IMR-90 (cell line): ENCODE measurements around the gene RARB. TPM values are rescaled to one million over a fixed set of nuclear protein-coding genes. Genes with fewer than 3 reads are reported as not detected.

Source experiments
- ATAC-seq: fragments of 200-7000 bp; cut with Tn5 transposase; 2 replicates; pipeline ENCODE4 v1.9.1; 2020; ENCODE audit warnings: low read depth, mild to moderate bottlenecking, moderate library complexity
- BruUV-seq: library from RNA; stranded (reverse); fragments of 400-500 nt; replicated peaks from 2 replicates; lab custom pipeline; 2021; lab: Mats Ljungman, UMichigan
- CTCF ChIA-PET: fragments of 300-600 bp; formaldehyde crosslinking; extraction: SDS; loops from one replicate; lab custom pipeline; 2021; ENCODE audit warnings: antibody characterized with exemption; lab: Yijun Ruan, JAX
- POLR2A ChIA-PET: fragments of 300-600 bp; sonication (Branson Sonifier 250); formaldehyde crosslinking; loops from one replicate; lab custom pipeline; 2022; ENCODE audit warnings: antibody characterized with exemption; ENCODE audit not compliant: unreplicated experiment; lab: Charles Lee
- DNase-seq: peaks from one replicate; pipeline ENCODE4 v3.0.0; 2013
- H2AFZ ChIP-seq: replicated peaks from 2 replicates; pipeline ENCODE3; 2013; ENCODE audit warnings: low read length, mild to moderate bottlenecking; ENCODE audit not compliant: poor library complexity
- H2AK5ac ChIP-seq: 2 replicates; pipeline ENCODE4 v1.6.1; 2013; ENCODE audit warnings: low read depth, low read length, inconsistent platforms
- H2AK9ac ChIP-seq: replicated peaks from 2 replicates; pipeline ENCODE3; 2013; ENCODE audit warnings: mild to moderate bottlenecking, low read depth, low read length, moderate library complexity; ENCODE audit not compliant: poor library complexity
- H2BK120ac ChIP-seq: 2 replicates; pipeline ENCODE4 v1.6.1; 2013; ENCODE audit warnings: low read depth, low read length, inconsistent platforms
- H2BK15ac ChIP-seq: 3 replicates; pipeline ENCODE4 v1.6.1; 2013; ENCODE audit warnings: low read depth, low read length, inconsistent platforms
- H2BK20ac ChIP-seq: 2 replicates; pipeline ENCODE4 v1.6.1; 2013; ENCODE audit warnings: low read depth, mild to moderate bottlenecking, inconsistent platforms, low read length, moderate library complexity
- H2BK5ac ChIP-seq: 2 replicates; pipeline ENCODE4 v1.6.1; 2013; ENCODE audit warnings: mild to moderate bottlenecking, low read depth, low read length, inconsistent platforms; ENCODE audit not compliant: poor library complexity, severe bottlenecking
- H3K14ac ChIP-seq: replicated peaks from 2 replicates; pipeline ENCODE4 v1.6.1; 2013; ENCODE audit warnings: low read depth, low read length, inconsistent platforms
- H3K18ac ChIP-seq: 2 replicates; pipeline ENCODE4 v1.6.1; 2013; ENCODE audit warnings: low read depth, low read length, control low read depth
- H3K23ac ChIP-seq: 2 replicates; pipeline ENCODE4 v1.6.1; 2013; ENCODE audit warnings: low read depth, low read length, inconsistent platforms
- H3K27ac ChIP-seq: 2 replicates; pipeline ENCODE4 v1.5.1; 2013; ENCODE audit warnings: mild to moderate bottlenecking, control low read depth, low read length; ENCODE audit not compliant: insufficient read depth
- H3K27me3 ChIP-seq: 2 replicates; pipeline ENCODE4 v1.6.1; 2013; ENCODE audit warnings: low read length; ENCODE audit not compliant: control insufficient read depth, insufficient read depth
- H3K36me3 ChIP-seq: 2 replicates; pipeline ENCODE4 v1.6.1; 2013; ENCODE audit warnings: low read length, mixed read lengths; ENCODE audit not compliant: control insufficient read depth, insufficient read depth
- H3K4ac ChIP-seq: 2 replicates; pipeline ENCODE4 v1.6.1; 2013; ENCODE audit warnings: low read depth, low read length, inconsistent platforms
- H3K4me1 ChIP-seq: 2 replicates; pipeline ENCODE4 v1.6.1; 2013; ENCODE audit warnings: low read length, mixed read lengths; ENCODE audit not compliant: control insufficient read depth, insufficient read depth
- H3K4me2 ChIP-seq: 2 replicates; pipeline ENCODE4 v1.6.1; 2013; ENCODE audit warnings: low read depth, mild to moderate bottlenecking, control low read depth, low read length, moderate library complexity
- H3K4me3 ChIP-seq: 2 replicates; pipeline ENCODE4 v1.5.1; 2013; ENCODE audit warnings: low read depth, mild to moderate bottlenecking, control low read depth, low read length, moderate library complexity; ENCODE audit not compliant: insufficient read depth
- H3K56ac ChIP-seq: 2 replicates; pipeline ENCODE4 v1.6.1; 2013; ENCODE audit warnings: low read length, inconsistent platforms; ENCODE audit not compliant: insufficient read depth; ENCODE audit errors: extremely low read depth
- H3K79me1 ChIP-seq, 2 experiments: 2 replicates each; pipeline ENCODE4 v1.6.1; 2013; ENCODE audit warnings: low read length in 2 of 2, inconsistent platforms in 1 of 2, low read depth in 1 of 2
- H3K9ac ChIP-seq: 2 replicates; pipeline ENCODE4 v1.6.1; 2013; ENCODE audit warnings: low read depth, low read length, control low read depth
- H3K9me1 ChIP-seq: 2 replicates; pipeline ENCODE4 v1.6.1; 2013; ENCODE audit warnings: low read length, inconsistent platforms; ENCODE audit not compliant: insufficient read depth
- H3K9me3 ChIP-seq: 2 replicates; pipeline ENCODE4 v1.6.1; 2013; ENCODE audit warnings: low read length; ENCODE audit not compliant: control insufficient read depth, insufficient read depth
- H4K20me1 ChIP-seq: 2 replicates; pipeline ENCODE4 v1.6.1; 2013; ENCODE audit warnings: low read length, inconsistent platforms; ENCODE audit not compliant: insufficient read depth
- H4K5ac ChIP-seq: 2 replicates; pipeline ENCODE4 v1.6.1; 2013; ENCODE audit warnings: mild to moderate bottlenecking, low read depth, low read length, control low read depth
- H4K8ac ChIP-seq, 2 experiments: 2 replicates each; pipeline ENCODE4 v1.6.1; 2013; ENCODE audit warnings: low read depth in 2 of 2, low read length in 2 of 2, control low read depth in 1 of 2, inconsistent platforms in 1 of 2
- H4K91ac ChIP-seq: 2 replicates; pipeline ENCODE4 v1.6.1; 2013; ENCODE audit warnings: low read depth, low read length, inconsistent platforms; ENCODE audit not compliant: insufficient read depth
- BHLHE40 ChIP-seq: fragments of 150-350 bp; IDR thresholded peaks from 2 replicates; pipeline ENCODE4 v1.6.1; 2016; ENCODE audit warnings: mild to moderate bottlenecking, low read depth, low read length
- CEBPB ChIP-seq: IDR thresholded peaks from 2 replicates; pipeline ENCODE4 v1.6.1; 2012; ENCODE audit warnings: low read depth, low read length, improper control_type of control experiment
- CHD1 ChIP-seq: IDR thresholded peaks from 2 replicates; pipeline ENCODE4 v1.6.1; 2012; ENCODE audit warnings: low read depth, low read length, improper control_type of control experiment
- CTCF ChIP-seq: conservative IDR thresholded peaks from 2 replicates; pipeline ENCODE4 v1.5.1; 2012; ENCODE audit warnings: mild to moderate bottlenecking, low read depth, low read length, improper control_type of control experiment
- FOS ChIP-seq: fragments of 150-350 bp; IDR thresholded peaks from 2 replicates; pipeline ENCODE4 v1.6.1; 2016; ENCODE audit warnings: low read depth, low read length
- MAFK ChIP-seq: IDR thresholded peaks from 2 replicates; pipeline ENCODE4 v1.6.1; 2012; ENCODE audit warnings: low read depth, low read length, improper control_type of control experiment
- MAZ ChIP-seq: IDR thresholded peaks from 2 replicates; pipeline ENCODE4 v1.6.1; 2012; ENCODE audit warnings: low read depth, mild to moderate bottlenecking, low read length, improper control_type of control experiment, moderate library complexity, borderline replicate concordance
- MXI1 ChIP-seq: IDR thresholded peaks from 2 replicates; pipeline ENCODE4 v1.6.1; 2012; ENCODE audit warnings: low read depth, mild to moderate bottlenecking, low read length, moderate library complexity, borderline replicate concordance
- POLR2A ChIP-seq: IDR thresholded peaks from 2 replicates; pipeline ENCODE4 v1.6.1; 2012; ENCODE audit warnings: mild to moderate bottlenecking, low read depth, low read length
- RCOR1 ChIP-seq: IDR thresholded peaks from 2 replicates; pipeline ENCODE4 v1.6.1; 2012; ENCODE audit warnings: mild to moderate bottlenecking, low read length, improper control_type of control experiment; ENCODE audit not compliant: insufficient replicate concordance
- RFX5 ChIP-seq: IDR thresholded peaks from 2 replicates; pipeline ENCODE4 v1.8.0; 2012; ENCODE audit warnings: low read depth, mild to moderate bottlenecking, low read length, moderate library complexity
- SMC3 ChIP-seq: fragments of 150-350 bp; IDR thresholded peaks from 2 replicates; pipeline ENCODE4 v1.6.1; 2016; ENCODE audit warnings: low read depth, mild to moderate bottlenecking, antibody characterized with exemption, low read length, moderate library complexity
- WGBS, 2 experiments: methylation state at CpG; one replicate each; pipeline versions ENCODE4 v1.1.5 to v1.1.7; 2013; ENCODE audit warnings: missing lambda C conversion rate in 2 of 2; ENCODE audit not compliant: insufficient read length in 1 of 2; ENCODE audit errors: extremely low coverage in 2 of 2; 5-methylcytosine and 5-hydroxymethylcytosine counted together
- dilution Hi-C: fragments of 300-500 bp; cut with HindIII; formaldehyde crosslinking; loops from one replicate; pipeline ENCODE4 v1.14.3; 2018; ENCODE audit warnings: low sequenced_read_pairs; ENCODE audit not compliant: unreplicated experiment
- in situ Hi-C: fragments of 300-500 bp; cut with MboI; formaldehyde crosslinking; loops from 3 replicates; pipeline ENCODE4 v1.14.3; 2019; ENCODE audit warnings: low sequenced_read_pairs, inconsistent platforms, mixed read lengths
- intact Hi-C: fragments of 100-400 bp; cut with micrococcal nuclease; formaldehyde crosslinking; loops from 2 replicates; pipeline ENCODE4 v1.10.0; 2022
- polyA plus RNA-seq, 3 experiments: library from polyadenylated mRNA; depleted of rRNA; stranded (reverse); fragments of >200 nt; gene quantifications; 2 replicates each; pipeline ENCODE4 v1.2.3, GENCODE V29; 2012; ENCODE audit warnings: low replicate concordance in 1 of 3
- total RNA-seq: library from RNA; depleted of rRNA; stranded (reverse); fragments of >200 nt; gene quantifications from 2 replicates; pipeline ENCODE4 v1.2.3, GENCODE V29; 2012
- TF ChIP-seq, protein P1 (sequence below): fragments of 150-350 bp; IDR thresholded peaks from 2 replicates; pipeline ENCODE4 v1.6.1; 2017; ENCODE audit warnings: mild to moderate bottlenecking, antibody characterized with exemption, low read length, low read depth
- TF ChIP-seq, protein P2 (sequence below): fragments of 150-350 bp; IDR thresholded peaks from 2 replicates; pipeline ENCODE4 v1.6.1; 2016; ENCODE audit warnings: low read depth, mild to moderate bottlenecking, low read length, moderate library complexity, borderline replicate concordance

RARB gene
- total and polyA plus RNA-seq, 2 of the 4 experiments (the other 2 are of a cell fraction) = 0.53 to 1.4 TPM

GRCh38 chr3:25486932-25487331 lies 58.9 kb downstream of the RARB start:
- Histone ChIP-seq H3K4me2 (no peak overlapping the region), H3K14ac (no peak overlapping the region), H3K23ac (no peak overlapping the region), H3K36me3 (no peaks in the 10 kb centered on the region), H3K9ac (no peak overlapping the region), H4K5ac (no peak overlapping the region), H3K4ac (no peak overlapping the region), H3K18ac (no peak overlapping the region), H4K20me1 (no peaks in the 10 kb centered on the region), H2BK20ac (no peak overlapping the region), H2BK120ac (no peak overlapping the region), H3K27me3 (no peaks in the 10 kb centered on the region), H3K56ac (no peak overlapping the region), H2AK5ac (no peak overlapping the region), H3K79me1 (no peaks in the 10 kb centered on the region), H2BK15ac (no peak overlapping the region), H3K9me1 (no peaks in the 10 kb centered on the region), H3K4me3 (no peak overlapping the region), H3K4me1 (no peaks in the 10 kb centered on the region), H4K8ac (no peak overlapping the region), H3K27ac (no peak overlapping the region), H2AFZ (no peak overlapping the region), H4K91ac (no peak overlapping the region), H2AK9ac (no peak overlapping the region), H3K9me3 (no peaks in the 10 kb centered on the region), H2BK5ac (no peak overlapping the region)
- in situ Hi-C loops = no loop called here
- no peak for TF ChIP-seq RCOR1
- TF ChIP-seq, protein P1, sequence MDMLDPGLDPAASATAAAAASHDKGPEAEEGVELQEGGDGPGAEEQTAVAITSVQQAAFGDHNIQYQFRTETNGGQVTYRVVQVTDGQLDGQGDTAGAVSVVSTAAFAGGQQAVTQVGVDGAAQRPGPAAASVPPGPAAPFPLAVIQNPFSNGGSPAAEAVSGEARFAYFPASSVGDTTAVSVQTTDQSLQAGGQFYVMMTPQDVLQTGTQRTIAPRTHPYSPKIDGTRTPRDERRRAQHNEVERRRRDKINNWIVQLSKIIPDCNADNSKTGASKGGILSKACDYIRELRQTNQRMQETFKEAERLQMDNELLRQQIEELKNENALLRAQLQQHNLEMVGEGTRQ = no peak
- no peak for TF ChIP-seq MXI1
- TF ChIP-seq POLR2A = no peak
- TF ChIP-seq, protein P2, sequence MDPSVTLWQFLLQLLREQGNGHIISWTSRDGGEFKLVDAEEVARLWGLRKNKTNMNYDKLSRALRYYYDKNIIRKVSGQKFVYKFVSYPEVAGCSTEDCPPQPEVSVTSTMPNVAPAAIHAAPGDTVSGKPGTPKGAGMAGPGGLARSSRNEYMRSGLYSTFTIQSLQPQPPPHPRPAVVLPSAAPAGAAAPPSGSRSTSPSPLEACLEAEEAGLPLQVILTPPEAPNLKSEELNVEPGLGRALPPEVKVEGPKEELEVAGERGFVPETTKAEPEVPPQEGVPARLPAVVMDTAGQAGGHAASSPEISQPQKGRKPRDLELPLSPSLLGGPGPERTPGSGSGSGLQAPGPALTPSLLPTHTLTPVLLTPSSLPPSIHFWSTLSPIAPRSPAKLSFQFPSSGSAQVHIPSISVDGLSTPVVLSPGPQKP = no peak
- no peak for TF ChIP-seq CHD1
- no peak for TF ChIP-seq CEBPB
- TF ChIP-seq MAZ = no peak
- TF ChIP-seq CTCF = no peak
- no peak for TF ChIP-seq RFX5
- no peak for TF ChIP-seq SMC3
- TF ChIP-seq FOS = no peak
- TF ChIP-seq MAFK = no peak
- TF ChIP-seq BHLHE40 = no peak
- WGBS, 2 experiments = no CpG with 5 or more reads among the region's 6 CpGs
- no peak for DNase-seq
- dilution Hi-C loops = no loop called here
- POLR2A ChIA-PET = no interaction called here
- CTCF ChIA-PET = no interaction called here
- no peak for ATAC-seq
- intact Hi-C loops = no loop called here
- BruUV-seq = no TSS peak
